ENCODE measurements around the gene PRKAA1.

GRCh38 chr5:40812125-40812524 is 14.0 kb upstream of the PRKAA1 start:
- TF ChIP-seq POLR2A (IDR thresholded peaks at IDR 0.05; ENCODE audit: low read depth, low read length) = no peak
- TF ChIP-seq POLR2AphosphoS5 (IDR thresholded peaks at IDR 0.05; ENCODE audit: low read depth, low read length) = no peak

Data from GM12892 (cell line).